Esophagus muscularis mucosa (tissue), 4 donors: ENCODE results near the gene ZDHHC24.

ENCODE experiments used
- EP300 ChIP-seq: sonication (generic); formaldehyde crosslinking; IDR thresholded peaks from one replicate; pipeline ENCODE4 v1.6.1; 2017; ENCODE audit warnings: antibody characterized with exemption
- POLR2A ChIP-seq: fragments of 450-650 bp; IDR thresholded peaks from one replicate; pipeline ENCODE4 v1.6.1; 2017; ENCODE audit warnings: antibody characterized with exemption, moderate library complexity, mild to moderate bottlenecking, low read depth
- TF ChIP-seq, protein P1 (sequence below), 3 experiments: fragments of 200-600 bp in 2 of 3; fragments of 450-650 bp in 1 of 3; sonication (generic) in 2 of 3; IDR thresholded peaks; one replicate each; pipeline ENCODE4 v1.5.1; 2017 to 2019; ENCODE audit warnings: antibody characterized with exemption in 3 of 3, mild to moderate bottlenecking in 2 of 3, moderate library complexity in 1 of 3

DNA sequence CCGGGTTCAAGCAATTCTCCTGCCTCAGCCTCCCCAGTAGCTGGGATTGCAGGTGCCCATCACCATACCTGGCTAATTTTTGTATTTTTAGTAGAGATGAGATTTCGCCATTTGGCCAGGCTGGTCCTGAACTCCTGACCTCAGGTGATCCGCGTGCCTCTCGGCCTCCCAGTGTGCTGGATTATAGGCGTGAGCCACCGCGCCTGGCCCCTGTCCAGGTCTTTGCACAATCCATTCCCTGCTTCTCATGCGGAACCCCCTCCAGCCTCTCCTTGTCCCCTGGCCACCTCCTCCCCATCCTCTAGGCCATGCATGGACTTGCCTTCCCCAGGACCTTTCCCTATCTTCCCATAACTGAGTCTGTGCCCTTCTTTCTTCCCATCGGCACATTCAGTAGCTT is 56.9 kb downstream of the ZDHHC24 start:
- TF ChIP-seq POLR2A (no peak), EP300 (no peak)
- TF ChIP-seq, protein P1, sequence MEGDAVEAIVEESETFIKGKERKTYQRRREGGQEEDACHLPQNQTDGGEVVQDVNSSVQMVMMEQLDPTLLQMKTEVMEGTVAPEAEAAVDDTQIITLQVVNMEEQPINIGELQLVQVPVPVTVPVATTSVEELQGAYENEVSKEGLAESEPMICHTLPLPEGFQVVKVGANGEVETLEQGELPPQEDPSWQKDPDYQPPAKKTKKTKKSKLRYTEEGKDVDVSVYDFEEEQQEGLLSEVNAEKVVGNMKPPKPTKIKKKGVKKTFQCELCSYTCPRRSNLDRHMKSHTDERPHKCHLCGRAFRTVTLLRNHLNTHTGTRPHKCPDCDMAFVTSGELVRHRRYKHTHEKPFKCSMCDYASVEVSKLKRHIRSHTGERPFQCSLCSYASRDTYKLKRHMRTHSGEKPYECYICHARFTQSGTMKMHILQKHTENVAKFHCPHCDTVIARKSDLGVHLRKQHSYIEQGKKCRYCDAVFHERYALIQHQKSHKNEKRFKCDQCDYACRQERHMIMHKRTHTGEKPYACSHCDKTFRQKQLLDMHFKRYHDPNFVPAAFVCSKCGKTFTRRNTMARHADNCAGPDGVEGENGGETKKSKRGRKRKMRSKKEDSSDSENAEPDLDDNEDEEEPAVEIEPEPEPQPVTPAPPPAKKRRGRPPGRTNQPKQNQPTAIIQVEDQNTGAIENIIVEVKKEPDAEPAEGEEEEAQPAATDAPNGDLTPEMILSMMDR (IDR thresholded peaks at IDR 0.05), result no peak
